HS-5 (cell line): ENCODE measurements around the gene EGLN1.

Experiments used
- DNase-seq: peaks from one replicate; pipeline ENCODE4 v3.0.0-alpha.2; 2012; ENCODE audit warnings: low read depth

Gene EGLN1

DNA sequence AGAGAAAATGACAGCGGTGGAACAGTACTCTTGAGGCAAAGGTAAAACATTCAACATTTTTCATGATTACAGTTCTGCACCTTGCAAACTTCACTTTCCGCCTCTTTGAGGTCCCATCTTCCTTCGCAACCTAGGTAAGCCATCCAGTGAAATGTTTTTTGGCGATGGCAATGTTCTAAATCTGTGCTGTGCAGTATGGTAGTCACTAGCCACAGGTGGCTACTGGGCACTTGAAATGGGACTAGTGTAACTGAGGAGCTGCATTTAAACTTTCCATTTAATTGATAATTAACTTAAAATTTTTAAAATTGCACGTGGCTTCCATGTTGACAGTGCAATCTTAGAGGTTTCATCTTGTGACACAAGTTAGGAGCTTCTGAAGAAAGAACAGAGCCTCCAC lies 97.4 kb downstream of the EGLN1 start:
- no peak for DNase-seq

DNA sequence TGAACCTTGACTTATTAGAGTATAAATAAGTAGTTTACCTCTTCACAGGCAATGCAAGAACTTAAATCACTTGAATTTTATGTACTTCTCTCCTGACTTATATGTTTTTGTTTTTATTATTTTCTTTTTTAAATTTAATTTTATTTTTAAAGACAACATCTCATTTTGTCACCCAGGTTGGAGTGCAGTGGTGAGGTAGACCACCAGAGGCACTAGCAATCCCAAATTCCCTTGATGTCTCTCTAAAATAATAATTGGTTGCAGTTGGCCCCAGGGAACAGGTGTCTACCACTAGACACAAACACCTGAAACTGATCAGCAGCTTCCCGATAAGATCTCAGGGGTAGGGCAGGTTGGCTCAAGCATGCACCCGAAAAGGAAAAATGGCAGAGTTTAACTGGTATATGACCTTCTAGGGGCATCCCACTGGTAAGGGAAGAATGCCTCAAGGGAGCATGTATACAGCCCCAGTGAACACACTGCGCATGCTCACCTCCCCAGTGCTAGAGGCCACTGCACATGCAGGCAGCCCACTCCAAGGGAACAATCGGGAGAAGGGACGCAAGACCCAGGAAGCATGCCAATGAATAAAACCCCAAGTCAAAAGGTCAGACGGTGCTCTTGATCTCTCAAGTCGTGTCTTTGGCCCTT lies 99.1 kb downstream of the EGLN1 start:
- no peak for DNase-seq

DNA sequence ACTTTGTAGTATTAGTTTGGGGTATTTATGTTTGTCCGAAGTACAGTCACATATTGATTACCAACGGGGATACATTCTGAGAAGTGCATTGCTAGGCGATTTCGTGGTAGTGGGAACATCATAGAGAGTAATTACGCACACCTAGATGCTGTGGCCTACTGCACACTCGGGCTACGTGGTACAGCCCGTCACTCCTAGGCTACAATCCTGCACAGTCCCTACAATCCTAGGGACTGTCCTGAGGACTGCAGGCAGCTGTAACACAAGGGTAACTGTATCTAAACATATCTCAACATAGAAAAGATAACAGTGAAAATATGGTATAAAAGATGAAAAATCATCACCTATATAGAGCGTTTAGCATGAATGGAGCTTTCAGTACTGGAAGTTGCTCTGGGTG lies 103.0 kb downstream of the EGLN1 start:
- DNase-seq: no peak

DNA sequence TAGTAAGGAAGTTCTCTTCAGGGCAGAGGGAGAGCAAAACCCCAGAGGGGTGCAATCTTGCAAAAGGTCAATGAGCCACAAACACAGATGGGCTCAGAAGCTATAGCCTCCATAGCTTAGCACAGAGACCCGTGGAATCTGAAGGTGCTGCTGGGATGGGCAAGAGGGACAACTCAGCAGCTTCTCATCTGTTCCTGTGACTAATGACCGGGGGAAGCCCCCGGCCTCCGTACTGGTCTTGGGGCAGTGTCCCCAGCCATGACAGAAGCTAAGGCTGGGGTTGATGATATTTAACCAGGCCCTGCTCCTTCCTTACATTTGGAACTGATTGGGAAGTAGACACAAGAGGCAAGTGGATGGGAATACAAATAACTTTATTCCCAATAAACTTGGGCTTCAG lies 103.5 kb downstream of the EGLN1 start:
- DNase-seq: no peak

DNA sequence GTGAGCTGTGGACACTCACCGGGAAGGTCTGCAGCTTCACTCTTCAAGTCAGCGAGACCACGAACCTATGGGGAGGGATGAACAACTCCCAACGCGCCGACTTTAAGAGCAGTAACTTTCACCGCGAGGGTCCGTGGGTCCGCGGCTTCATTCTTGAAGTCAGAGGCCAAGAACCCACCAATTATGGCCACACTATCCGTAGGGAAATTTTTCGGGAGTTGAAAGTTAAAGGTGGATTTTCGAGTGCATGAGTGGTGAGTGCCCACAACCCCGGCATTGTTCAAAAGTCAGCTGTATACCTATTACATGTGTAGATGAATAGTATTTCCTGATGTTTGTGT lies 104.1 kb downstream of the EGLN1 start:
- no peak for DNase-seq

DNA sequence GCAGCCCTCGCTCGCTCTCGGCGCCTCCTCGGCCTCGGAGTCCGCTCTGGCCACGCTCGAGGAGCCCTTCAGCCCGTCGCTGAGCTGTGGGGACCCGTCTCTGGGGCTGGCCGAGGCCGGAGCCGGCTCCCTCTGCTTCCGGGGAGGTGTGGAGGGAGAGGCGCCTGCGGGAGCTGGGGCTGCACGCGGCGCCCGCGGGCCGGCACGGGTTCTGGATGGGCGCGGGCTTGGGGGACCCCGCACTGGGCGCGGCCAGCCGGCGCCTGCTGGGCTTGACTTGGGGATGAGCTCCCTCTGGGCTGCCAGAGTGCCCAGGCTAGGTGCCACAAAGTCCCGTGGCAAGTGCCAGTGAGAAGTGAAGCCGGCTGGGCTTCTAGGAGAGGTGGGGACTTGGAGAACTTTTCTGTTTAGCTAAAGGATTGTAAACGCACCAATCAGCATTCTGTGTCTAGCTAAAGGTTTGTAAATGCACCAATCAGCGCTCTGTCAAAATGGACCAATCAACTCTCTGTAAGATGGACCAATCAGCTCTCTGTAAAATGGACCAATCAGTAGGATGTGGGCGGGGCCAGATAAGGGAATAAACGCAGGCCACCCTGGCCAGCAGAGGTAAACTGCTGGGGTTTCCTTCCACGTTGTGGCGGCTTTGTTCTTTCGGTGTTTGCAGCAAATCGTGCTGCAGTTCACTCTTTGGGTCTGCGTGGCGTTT lies 104.6 kb downstream of the EGLN1 start:
- no peak for DNase-seq

DNA sequence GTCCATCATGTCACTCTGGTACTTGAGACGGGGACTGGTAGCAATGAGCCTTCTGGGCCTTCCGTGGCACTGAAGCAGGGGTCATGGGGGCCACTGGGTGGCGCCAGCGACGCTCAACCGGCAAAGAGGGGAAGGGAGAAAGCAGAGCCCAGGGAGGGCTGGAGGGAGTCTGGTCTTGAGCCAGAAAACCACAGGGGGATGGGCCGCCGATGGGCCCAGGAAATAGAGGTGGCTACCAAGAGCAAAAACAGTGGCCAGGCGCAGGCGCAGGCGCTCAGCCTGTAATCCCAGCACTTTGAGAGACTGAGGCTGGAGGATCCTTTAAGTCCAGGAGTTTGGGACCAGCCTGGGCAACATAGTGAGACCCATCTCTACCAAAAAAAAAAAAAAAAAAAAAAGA lies 106.2 kb downstream of the EGLN1 start:
- DNase-seq: no peak
